HTR-8/SVneo (cell line): ENCODE results near the gene IQGAP2.

Source experiments
- DNase-seq: peaks from one replicate; pipeline ENCODE4 v3.0.0; 2011; ENCODE audit warnings: low spot score, mixed read lengths; ENCODE audit not compliant: insufficient read length
- FAIRE-seq: peaks from 2 replicates; lab custom pipeline; 2011; peaks lifted over from hg19 to GRCh38; lab: Jason Lieb, UNC

The IQGAP2 gene

GRCh38 chr5:76690037-76690679 is 287.1 kb downstream of the IQGAP2 start:
- FAIRE-seq: no peak
- no peak for DNase-seq

GRCh38 chr5:76690704-76691466 is 287.8 kb downstream of the IQGAP2 start:
- FAIRE-seq: no peak
- no peak for DNase-seq

- FAIRE-seq (no peak), DNase-seq (no peak)
Observed at GRCh38 chr5:76691467-76692273, 288.6 kb downstream of the IQGAP2 start.

GRCh38 chr5:76692274-76692540 is 289.1 kb downstream of the IQGAP2 start:
- FAIRE-seq (no peak), DNase-seq (no peak)

- no peak for DNase-seq
- no peak for FAIRE-seq
Observed at GRCh38 chr5:76692651-76693050, 289.6 kb downstream of the IQGAP2 start.

GRCh38 chr5:76693141-76693540 is 290.1 kb downstream of the IQGAP2 start:
- FAIRE-seq: no peak

GRCh38 chr5:76694317-76694716 is 291.2 kb downstream of the IQGAP2 start:
- DNase-seq (no peak), FAIRE-seq (no peak)

More at GRCh38 chr5:76693141-76693540, 290.1 kb downstream of the IQGAP2 start:
- DNase-seq: no peak

- no peak for FAIRE-seq
- no peak for DNase-seq
Observed at GRCh38 chr5:76695346-76695745, 292.3 kb downstream of the IQGAP2 start.

- no peak for DNase-seq
- FAIRE-seq: no peak
Observed at GRCh38 chr5:76696251-76696650, 293.2 kb downstream of the IQGAP2 start.

- DNase-seq: no peak
- FAIRE-seq: no peak
Observed at GRCh38 chr5:76697670-76698069, 294.6 kb downstream of the IQGAP2 start.

GRCh38 chr5:76700571-76700970 is 297.5 kb downstream of the IQGAP2 start:
- FAIRE-seq: no peak

GRCh38 chr5:76701298-76701697 is 298.2 kb downstream of the IQGAP2 start:
- FAIRE-seq: peak; percentile 54
- peak; percentile 68 for DNase-seq

More at GRCh38 chr5:76700571-76700970, 297.5 kb downstream of the IQGAP2 start:
- no peak for DNase-seq

- no peak for FAIRE-seq
- no peak for DNase-seq
Observed at GRCh38 chr5:76703707-76704106, 300.6 kb downstream of the IQGAP2 start.

- FAIRE-seq: no peak
Observed at GRCh38 chr5:76704131-76704663, 301.1 kb downstream of the IQGAP2 start.

GRCh38 chr5:76705574-76705973 is 302.5 kb downstream of the IQGAP2 start:
- DNase-seq: no peak
- no peak for FAIRE-seq

More at GRCh38 chr5:76704131-76704663, 301.1 kb downstream of the IQGAP2 start:
- no peak for DNase-seq

GRCh38 chr5:76709762-76710161 is 306.7 kb downstream of the IQGAP2 start:
- FAIRE-seq (no peak), DNase-seq (no peak)

GRCh38 chr5:76710991-76711390 is 307.9 kb downstream of the IQGAP2 start:
- FAIRE-seq: no peak

GRCh38 chr5:76714751-76715485 is 311.8 kb downstream of the IQGAP2 start:
- no peak for FAIRE-seq

More at GRCh38 chr5:76710991-76711390, 307.9 kb downstream of the IQGAP2 start:
- no peak for DNase-seq

GRCh38 chr5:76715486-76715735 is 312.3 kb downstream of the IQGAP2 start:
- no peak for FAIRE-seq

More at GRCh38 chr5:76714751-76715485, 311.8 kb downstream of the IQGAP2 start:
- DNase-seq: no peak

GRCh38 chr5:76715736-76716455 is 312.8 kb downstream of the IQGAP2 start, which contains the start of gene F2R:
Gene F2R (plus strand): TSS chr5:76716126. CDS start chr5:76716308, 182 bp downstream.
- DNase-seq: peak; percentile 67
- FAIRE-seq: peak; percentile 52

More at GRCh38 chr5:76715486-76715735, 312.3 kb downstream of the IQGAP2 start:
- no peak for DNase-seq
